HCEC 1CT (cell line): Measurements from ENCODE around the gene HOXC9.

ENCODE experiments used
- DNase-seq: peaks from one replicate; pipeline ENCODE4 v3.0.0-alpha.2; 2017

HOXC9 gene

DNA sequence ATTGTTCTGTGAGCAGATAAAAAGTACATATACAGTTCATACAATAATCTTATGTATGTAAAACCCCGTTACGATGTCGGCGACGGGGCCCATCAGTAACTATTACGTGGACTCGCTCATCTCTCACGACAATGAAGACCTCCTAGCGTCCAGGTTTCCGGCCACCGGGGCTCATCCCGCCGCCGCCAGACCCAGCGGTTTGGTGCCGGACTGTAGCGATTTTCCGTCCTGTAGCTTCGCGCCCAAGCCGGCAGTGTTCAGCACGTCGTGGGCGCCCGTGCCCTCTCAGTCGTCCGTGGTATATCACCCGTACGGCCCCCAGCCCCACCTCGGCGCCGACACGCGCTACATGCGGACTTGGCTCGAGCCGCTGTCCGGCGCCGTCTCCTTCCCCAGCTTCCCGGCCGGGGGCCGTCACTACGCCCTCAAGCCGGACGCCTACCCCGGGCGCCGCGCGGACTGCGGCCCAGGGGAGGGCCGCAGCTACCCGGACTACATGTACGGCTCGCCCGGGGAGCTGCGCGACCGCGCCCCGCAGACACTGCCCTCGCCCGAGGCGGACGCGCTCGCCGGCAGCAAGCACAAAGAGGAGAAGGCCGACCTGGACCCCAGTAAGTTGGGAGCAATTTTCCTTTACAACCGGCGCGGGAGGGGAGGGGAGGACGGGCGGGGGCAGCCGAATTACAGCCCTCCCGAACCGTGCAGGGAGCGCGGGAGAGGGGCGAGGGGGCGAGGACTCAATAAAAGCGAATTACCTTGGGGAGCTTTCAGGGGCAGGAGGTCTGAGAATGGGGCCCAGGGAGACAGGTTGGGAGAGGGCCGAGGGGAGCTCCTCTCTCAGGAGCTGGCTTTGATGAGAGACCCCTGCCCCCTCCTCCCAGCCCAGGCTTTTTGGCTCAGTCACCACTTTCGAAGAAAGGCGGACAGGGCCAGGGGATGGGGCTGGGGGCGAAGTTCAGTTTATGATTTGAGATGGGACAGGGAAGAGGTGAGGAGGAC lies at the start of gene HOXC9:
Gene HOXC9 (plus strand): TSS at position 46 of the 999 bp plus-strand sequence. CDS start 28 bp downstream, at position 74.
- no peak for DNase-seq

DNA sequence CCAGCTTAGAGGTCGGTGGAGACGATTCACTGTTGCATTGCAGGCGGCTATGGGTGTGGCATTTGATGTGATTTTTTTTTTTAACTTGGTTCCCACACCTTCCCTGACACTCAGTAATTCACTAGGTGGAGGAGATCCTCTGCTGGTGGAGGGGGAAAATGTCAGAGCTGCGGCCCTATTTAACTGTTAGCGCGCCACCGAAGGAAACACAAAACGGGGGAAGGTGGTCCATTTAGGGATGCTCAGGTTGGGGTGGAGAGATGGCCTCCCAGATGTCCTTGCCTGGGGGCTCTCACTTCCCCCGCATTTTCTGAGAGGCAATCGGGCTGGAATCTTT lies 49.6 kb upstream of the HOXC9 start:
- DNase-seq, result no peak

- no peak for DNase-seq
These were observed 49.0 kb upstream of the HOXC9 start for GRCh38 chr12:53950789-53951576.

DNA sequence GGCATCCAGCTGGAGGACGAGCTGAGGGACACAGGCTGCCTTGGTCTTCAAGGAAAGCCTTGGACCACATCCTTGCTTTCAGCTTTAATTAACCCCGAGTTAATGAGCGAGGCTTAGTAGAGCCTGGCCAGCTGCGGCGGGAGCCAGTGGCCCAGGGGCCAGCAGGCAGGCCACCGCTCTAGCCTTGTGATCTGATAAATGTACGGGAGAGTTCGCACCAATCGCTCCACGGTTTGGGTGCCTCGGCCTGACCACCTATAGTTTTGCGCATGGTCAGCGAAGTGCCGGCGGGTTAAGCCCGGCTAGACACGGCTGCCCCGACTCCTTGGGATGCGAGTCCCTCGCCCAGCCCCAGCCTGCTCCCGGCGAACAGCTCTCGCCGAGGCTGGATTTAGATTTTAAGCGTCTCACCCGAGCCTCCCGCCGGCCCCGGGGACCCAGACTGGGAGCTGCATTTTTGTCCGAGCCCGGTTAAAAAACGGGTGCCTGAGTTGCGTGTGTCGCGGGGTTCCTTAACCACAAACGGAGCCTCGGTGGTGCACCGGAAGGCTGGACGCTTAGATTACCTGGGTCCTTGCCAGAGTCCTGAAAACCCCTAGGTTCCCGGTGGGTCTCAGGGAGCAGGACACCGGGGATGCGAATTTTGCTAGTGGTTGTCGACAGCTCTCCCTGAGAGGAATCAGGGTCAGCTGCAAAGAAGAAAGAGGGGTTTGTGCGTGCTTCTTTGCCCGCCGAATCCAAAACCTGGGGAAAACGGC lies 48.2 kb upstream of the HOXC9 start:
- DNase-seq, result no peak

- DNase-seq, result no peak
These were observed 47.6 kb upstream of the HOXC9 start for GRCh38 chr12:53952335-53952694.

DNA sequence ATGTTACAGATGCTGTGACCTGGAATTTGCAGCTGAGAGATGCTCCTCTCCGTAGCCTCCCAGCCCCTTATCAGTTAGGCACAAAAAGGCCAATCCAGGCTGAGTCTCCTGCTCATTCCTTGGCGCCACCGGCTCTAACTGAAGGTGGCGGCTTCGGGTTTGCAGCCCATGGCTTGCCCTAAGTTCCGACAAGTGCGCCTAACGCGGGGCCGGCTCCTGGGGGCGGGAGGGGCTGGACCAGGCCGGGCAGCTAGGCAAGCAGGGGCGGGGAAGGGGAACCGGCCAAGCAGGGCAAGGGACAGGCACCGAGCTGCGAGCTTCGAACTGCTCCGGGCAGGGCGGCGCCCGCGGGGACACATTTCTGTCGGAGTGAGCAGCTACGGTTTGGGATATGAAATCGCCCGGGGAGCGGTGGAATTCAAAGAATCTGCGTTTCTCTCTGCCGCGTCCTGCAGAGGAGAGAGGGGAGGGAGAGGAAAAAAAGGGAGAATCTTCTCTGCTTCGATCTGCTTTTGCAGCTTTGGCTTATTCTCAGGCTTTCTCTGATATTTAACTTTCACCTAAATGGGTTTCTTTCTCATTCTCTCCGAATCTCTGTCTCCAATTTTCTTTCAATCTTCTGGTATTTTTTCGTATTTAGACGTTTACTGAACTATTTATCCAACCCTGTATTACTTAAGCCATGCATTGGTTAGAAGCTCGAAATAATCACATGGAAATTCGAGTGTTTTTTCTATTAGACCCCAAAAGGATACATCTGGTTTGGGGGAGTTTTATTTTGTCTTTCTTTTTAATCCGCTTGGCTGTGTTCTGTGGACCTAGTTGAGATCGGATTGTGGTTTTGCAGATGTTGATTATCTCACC lies 46.9 kb upstream of the HOXC9 start:
- DNase-seq, result no peak

- no peak for DNase-seq
These were observed 45.9 kb upstream of the HOXC9 start for GRCh38 chr12:53953831-53954693.

DNA sequence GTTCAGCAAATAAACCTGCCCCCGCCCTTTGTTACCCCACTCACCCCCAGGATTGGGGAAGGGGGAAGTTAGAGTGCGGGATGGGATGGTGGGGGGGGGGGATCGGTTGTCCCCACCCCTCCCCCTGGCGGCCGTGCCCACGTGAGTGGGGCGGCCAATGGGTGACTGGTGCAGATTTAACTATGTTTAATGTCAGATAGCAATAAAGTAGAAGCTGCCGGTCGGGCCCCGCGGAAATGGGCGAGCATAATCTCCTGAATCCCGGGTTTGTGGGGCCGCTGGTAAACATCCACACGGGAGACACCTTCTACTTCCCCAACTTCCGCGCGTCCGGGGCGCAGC lies 45.3 kb upstream of the HOXC9 start, which contains the start of gene HOXC12:
Gene HOXC12 (plus strand): TSS at position 210 of the 342 bp plus-strand sequence. CDS start 27 bp downstream, at position 237.
- no peak for DNase-seq

DNA sequence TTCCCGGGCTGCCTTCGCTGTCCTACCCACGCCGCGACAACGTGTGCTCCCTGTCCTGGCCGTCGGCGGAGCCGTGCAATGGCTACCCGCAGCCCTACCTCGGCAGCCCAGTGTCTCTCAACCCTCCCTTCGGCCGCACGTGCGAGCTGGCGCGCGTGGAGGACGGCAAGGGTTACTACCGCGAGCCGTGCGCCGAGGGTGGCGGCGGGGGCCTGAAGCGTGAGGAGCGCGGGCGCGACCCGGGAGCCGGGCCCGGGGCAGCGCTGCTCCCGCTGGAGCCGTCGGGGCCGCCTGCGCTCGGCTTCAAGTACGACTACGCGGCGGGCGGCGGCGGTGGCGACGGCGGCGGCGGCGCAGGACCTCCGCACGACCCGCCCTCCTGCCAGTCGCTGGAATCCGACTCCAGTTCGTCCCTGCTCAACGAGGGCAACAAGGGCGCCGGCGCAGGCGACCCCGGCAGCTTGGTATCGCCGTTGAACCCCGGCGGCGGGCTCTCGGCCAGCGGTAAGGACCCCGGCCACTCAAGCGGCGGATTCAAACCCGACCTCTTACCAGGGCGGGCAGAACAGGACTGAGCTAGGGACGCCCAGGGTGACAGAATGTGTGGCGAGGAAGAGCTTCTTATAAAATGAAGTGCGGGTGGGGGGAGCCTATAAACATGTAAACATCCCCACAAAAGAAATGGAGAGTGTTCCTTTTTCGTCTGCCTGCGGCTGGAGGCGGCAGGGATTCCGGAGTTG lies 44.8 kb upstream of the HOXC9 start:
- no peak for DNase-seq

DNA sequence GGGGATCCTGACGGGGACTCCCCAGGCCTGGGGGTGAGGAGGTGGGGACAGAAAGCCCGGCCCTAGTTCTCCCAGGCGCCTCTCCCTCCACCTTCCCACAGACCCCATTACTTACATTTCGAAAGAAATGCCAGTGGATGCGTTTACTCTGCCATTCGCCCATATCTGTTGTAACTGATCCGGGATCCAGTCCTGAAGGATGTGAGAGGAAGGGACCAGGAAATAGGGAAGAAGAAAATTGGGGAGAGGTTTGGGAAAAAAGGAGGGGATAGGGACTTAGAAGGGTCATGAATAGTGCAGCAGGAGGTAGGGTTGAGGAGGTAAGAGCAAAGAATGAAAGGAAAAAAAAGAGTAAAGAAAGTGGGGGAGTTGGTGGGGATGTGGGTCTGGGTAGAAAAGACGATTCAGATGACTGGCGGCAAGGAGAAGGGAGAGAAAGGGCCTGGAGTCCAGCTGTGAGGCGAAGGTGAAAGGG lies 44.1 kb upstream of the HOXC9 start:
- no peak for DNase-seq

- no peak for DNase-seq
These were observed 43.6 kb upstream of the HOXC9 start for GRCh38 chr12:53956251-53956887.

GRCh38 chr12:53956914-53957536 lies 42.9 kb upstream of the HOXC9 start:
- no peak for DNase-seq

DNA sequence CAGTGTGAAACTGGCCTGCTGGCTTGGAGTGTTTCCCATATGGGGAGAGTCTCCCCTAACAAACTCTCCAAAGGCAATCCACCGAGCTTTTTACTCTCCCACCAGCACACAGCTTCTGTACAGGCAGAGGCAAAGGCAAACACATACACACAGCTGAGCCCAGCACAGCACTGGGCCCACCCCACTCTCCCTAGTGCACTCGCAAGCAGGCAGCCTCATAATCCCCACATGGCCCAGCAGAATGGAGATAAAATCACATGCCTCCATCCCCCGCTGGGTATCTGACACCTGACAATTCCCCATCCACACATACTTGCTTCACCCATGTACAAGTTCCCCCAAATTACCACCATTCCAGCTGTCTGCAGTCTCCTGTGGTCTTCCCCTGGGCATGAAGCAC lies 41.8 kb upstream of the HOXC9 start:
- no peak for DNase-seq

GRCh38 chr12:53959314-53959713 lies 40.6 kb upstream of the HOXC9 start:
- no peak for DNase-seq

- DNase-seq, result no peak
These were observed 39.6 kb upstream of the HOXC9 start for GRCh38 chr12:53960187-53961024.

- no peak for DNase-seq
These were observed 38.8 kb upstream of the HOXC9 start for GRCh38 chr12:53961025-53961761.

- DNase-seq, result no peak
These were observed 37.0 kb upstream of the HOXC9 start for GRCh38 chr12:53963005-53963404.
